Measurements from ENCODE around the gene RTF1.
"Not testable (repeated sequence)": the region's sequence is repeated elsewhere in the genome, so short reads cannot be mapped to it uniquely, and the experiment has no call there.

RTF1 gene

DNA sequence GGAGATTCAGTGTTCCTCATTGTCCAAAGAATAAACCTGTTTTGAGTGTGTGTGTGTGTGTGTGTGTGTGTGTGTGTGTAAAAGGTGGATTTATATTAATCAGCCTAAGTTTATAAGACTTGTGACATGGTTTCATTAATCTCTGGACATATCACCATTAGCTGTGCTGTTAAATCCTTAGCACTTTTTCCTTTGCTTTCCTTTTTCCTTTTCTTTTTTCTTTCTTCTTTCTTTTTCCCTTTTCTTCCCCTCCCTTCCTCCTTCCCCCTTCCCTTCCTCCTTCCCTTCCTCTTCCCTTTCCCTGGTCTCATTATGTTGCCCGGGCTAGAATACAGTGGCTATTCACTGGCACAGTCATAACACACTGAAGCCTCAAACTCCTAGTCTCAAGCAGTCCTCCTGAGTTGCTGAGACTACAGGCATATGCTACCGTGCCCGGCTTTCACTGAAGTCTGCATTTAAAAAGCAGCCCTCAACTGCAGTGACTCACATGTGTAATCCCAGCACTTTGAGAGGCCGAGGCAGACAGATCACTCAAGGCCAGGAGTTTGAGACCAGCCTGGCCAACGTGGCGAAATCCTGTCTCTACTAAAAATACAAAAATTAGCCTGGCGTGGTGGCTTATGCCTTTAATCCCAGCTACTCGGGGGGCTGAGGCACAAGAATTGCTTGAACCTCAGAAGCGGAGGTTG lies 48.1 kb downstream of the RTF1 start:
- TF ChIP-seq, protein P1, sequence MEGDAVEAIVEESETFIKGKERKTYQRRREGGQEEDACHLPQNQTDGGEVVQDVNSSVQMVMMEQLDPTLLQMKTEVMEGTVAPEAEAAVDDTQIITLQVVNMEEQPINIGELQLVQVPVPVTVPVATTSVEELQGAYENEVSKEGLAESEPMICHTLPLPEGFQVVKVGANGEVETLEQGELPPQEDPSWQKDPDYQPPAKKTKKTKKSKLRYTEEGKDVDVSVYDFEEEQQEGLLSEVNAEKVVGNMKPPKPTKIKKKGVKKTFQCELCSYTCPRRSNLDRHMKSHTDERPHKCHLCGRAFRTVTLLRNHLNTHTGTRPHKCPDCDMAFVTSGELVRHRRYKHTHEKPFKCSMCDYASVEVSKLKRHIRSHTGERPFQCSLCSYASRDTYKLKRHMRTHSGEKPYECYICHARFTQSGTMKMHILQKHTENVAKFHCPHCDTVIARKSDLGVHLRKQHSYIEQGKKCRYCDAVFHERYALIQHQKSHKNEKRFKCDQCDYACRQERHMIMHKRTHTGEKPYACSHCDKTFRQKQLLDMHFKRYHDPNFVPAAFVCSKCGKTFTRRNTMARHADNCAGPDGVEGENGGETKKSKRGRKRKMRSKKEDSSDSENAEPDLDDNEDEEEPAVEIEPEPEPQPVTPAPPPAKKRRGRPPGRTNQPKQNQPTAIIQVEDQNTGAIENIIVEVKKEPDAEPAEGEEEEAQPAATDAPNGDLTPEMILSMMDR (IDR thresholded peaks at IDR 0.05; ENCODE audit: low read depth, low read length, poor library complexity, severe bottlenecking), result no peak
- no peak for TF ChIP-seq EZH2phosphoT487 (IDR thresholded peaks at IDR 0.05; ENCODE audit: borderline replicate concordance, low read length)
- Histone ChIP-seq H3K27me3 (ENCODE audit: control insufficient read depth, low read length) (no peaks in the 10 kb centered on the region), H3K79me2 (ENCODE audit: control insufficient read depth, low read length) (no peaks in the 10 kb centered on the region; the same call in 1 of the 2 replicates), H3K9me3 (ENCODE audit: control insufficient read depth, insufficient read depth, low read length) (no peaks in the 10 kb centered on the region), H4K20me1 (ENCODE audit: control insufficient read depth, insufficient read depth, low read depth, low read length) (peaks cover 5% of the 10 kb centered on the region; the same call in 1 of the 2 replicates), H3K4me3 (ENCODE audit: low read length) (no peak overlapping the region), H3K36me3 (ENCODE audit: control insufficient read depth, low read length) (peaks cover 44% of the 10 kb centered on the region), H3K4me2 (ENCODE audit: low read length) (no peak overlapping the region), H3K9me2 (replicated peaks; ENCODE audit: control insufficient read depth, low read length) (no peaks in the 10 kb centered on the region), H3K4me1 (ENCODE audit: control insufficient read depth, low read length) (no peaks in the 10 kb centered on the region), H3F3A (ENCODE audit: control insufficient read depth, insufficient read depth) (peaks cover 11% of the 10 kb centered on the region; the same call in 1 of the 2 replicates), H3K27ac (ENCODE audit: low read depth, low read length) (no peak overlapping the region)

DNA sequence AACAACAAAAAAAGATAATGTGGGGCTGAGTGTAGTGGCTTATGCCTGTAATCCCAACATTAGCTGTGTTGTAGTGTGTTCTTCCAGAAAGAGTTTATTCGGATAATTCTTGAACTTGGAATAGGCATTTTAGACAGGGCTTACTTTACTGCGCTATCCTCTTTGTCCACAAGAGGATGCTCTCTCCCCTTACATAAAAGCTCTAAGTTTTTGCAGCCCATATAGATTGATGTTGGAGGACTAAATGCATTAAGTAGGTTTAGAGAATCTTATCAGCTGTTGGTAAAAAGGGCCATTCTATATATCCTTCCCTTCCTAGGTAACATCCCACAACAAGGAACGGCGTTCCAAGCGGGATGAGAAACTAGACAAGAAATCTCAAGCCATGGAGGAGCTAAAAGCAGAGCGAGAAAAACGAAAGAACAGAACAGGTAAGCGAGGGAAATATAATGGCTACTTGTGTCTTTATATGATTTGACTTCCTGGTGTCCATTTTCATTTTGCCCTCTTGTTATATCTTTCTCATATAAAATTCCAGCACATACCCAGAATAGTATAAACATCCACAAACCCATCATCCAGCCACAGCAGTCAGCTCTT lies 49.0 kb downstream of the RTF1 start:
- H3K9me2 ChIP-seq (replicated peaks; ENCODE audit: control insufficient read depth, low read length), result no peaks in the 10 kb centered on the region
- peaks cover 11% of the 10 kb centered on the region; the same call in 1 of the 2 replicates for H3F3A ChIP-seq (ENCODE audit: control insufficient read depth, insufficient read depth)
- H4K20me1 ChIP-seq (ENCODE audit: control insufficient read depth, insufficient read depth, low read depth, low read length), result peaks cover 5% of the 10 kb centered on the region; the same call in 1 of the 2 replicates
- H3K4me2 ChIP-seq (ENCODE audit: low read length), result no peak overlapping the region
- no peaks in the 10 kb centered on the region; the same call in 1 of the 2 replicates for H3K79me2 ChIP-seq (ENCODE audit: control insufficient read depth, low read length)
- no peaks in the 10 kb centered on the region for H3K4me1 ChIP-seq (ENCODE audit: control insufficient read depth, low read length)
- H3K27ac ChIP-seq (ENCODE audit: low read depth, low read length), result no peak overlapping the region
- no peaks in the 10 kb centered on the region for H3K9me3 ChIP-seq (ENCODE audit: control insufficient read depth, insufficient read depth, low read length)
- TF ChIP-seq, protein P1 (IDR thresholded peaks at IDR 0.05; ENCODE audit: low read depth, low read length, poor library complexity, severe bottlenecking), result peak; percentile 95
- TF ChIP-seq EZH2phosphoT487 (IDR thresholded peaks at IDR 0.05; ENCODE audit: borderline replicate concordance, low read length), result no peak
- H3K27me3 ChIP-seq (ENCODE audit: control insufficient read depth, low read length), result no peaks in the 10 kb centered on the region
- peaks cover 51% of the 10 kb centered on the region for H3K36me3 ChIP-seq (ENCODE audit: control insufficient read depth, low read length)
- no peak overlapping the region for H3K4me3 ChIP-seq (ENCODE audit: low read length)

GRCh38 chr15:41466711-41467110 lies 49.8 kb downstream of the RTF1 start:
- H3K27ac ChIP-seq (ENCODE audit: low read depth, low read length), result no peak overlapping the region
- H3K9me2 ChIP-seq (replicated peaks; ENCODE audit: control insufficient read depth, low read length), result no peaks in the 10 kb centered on the region
- TF ChIP-seq, protein P1 (IDR thresholded peaks at IDR 0.05; ENCODE audit: low read depth, low read length, poor library complexity, severe bottlenecking), result no peak
- TF ChIP-seq EZH2phosphoT487 (IDR thresholded peaks at IDR 0.05; ENCODE audit: borderline replicate concordance, low read length), result no peak
- H3K27me3 ChIP-seq (ENCODE audit: control insufficient read depth, low read length), result no peaks in the 10 kb centered on the region
- no peaks in the 10 kb centered on the region for H3K4me1 ChIP-seq (ENCODE audit: control insufficient read depth, low read length)
- H3K4me2 ChIP-seq (ENCODE audit: low read length), result no peak overlapping the region
- no peak overlapping the region for H3K4me3 ChIP-seq (ENCODE audit: low read length)
- peaks cover 11% of the 10 kb centered on the region; the same call in 1 of the 2 replicates for H3F3A ChIP-seq (ENCODE audit: control insufficient read depth, insufficient read depth)
- peaks cover 58% of the 10 kb centered on the region for H3K36me3 ChIP-seq (ENCODE audit: control insufficient read depth, low read length)
- no peaks in the 10 kb centered on the region; the same call in 1 of the 2 replicates for H3K79me2 ChIP-seq (ENCODE audit: control insufficient read depth, low read length)
- peaks cover 5% of the 10 kb centered on the region; the same call in 1 of the 2 replicates for H4K20me1 ChIP-seq (ENCODE audit: control insufficient read depth, insufficient read depth, low read depth, low read length)
- H3K9me3 ChIP-seq (ENCODE audit: control insufficient read depth, insufficient read depth, low read length), result no peaks in the 10 kb centered on the region

GRCh38 chr15:41469644-41470043 lies 52.7 kb downstream of the RTF1 start:
- not testable (repeated sequence) for H3K9me2 ChIP-seq (replicated peaks; ENCODE audit: control insufficient read depth, low read length); H3K9me3 ChIP-seq (ENCODE audit: control insufficient read depth, insufficient read depth, low read length); H3K27ac ChIP-seq (ENCODE audit: low read depth, low read length); H3K79me2 ChIP-seq (ENCODE audit: control insufficient read depth, low read length); H3K4me3 ChIP-seq (ENCODE audit: low read length); H3K27me3 ChIP-seq (ENCODE audit: control insufficient read depth, low read length); H3K4me2 ChIP-seq (ENCODE audit: low read length); H4K20me1 ChIP-seq (ENCODE audit: control insufficient read depth, insufficient read depth, low read depth, low read length); H3K4me1 ChIP-seq (ENCODE audit: control insufficient read depth, low read length)
- H3K36me3 ChIP-seq (ENCODE audit: control insufficient read depth, low read length), result peaks cover 54% of the 10 kb centered on the region
- H3F3A ChIP-seq (ENCODE audit: control insufficient read depth, insufficient read depth), result peaks cover 11% of the 10 kb centered on the region; the same call in 1 of the 2 replicates

Measured in DOHH2 (cell line).